HepG2 (cell line): ENCODE data around the gene RNFT1. TPM values are rescaled to one million over a fixed set of nuclear protein-coding genes. Genes with fewer than 3 reads are reported as not detected.

Experiments used
- CBFB ChIP-seq: sonication (generic); formaldehyde crosslinking; IDR thresholded peaks from 2 replicates; pipeline ENCODE4 v1.4.0; 2020; ENCODE audit warnings: missing genetic modification reagents
- ERF ChIP-seq: IDR thresholded peaks from 2 replicates; pipeline ENCODE4 v1.6.1; 2018; ENCODE audit warnings: missing biosample characterization, missing genetic modification reagents
- HNRNPL ChIP-seq: fragments of 200-400 bp; formaldehyde crosslinking; IDR thresholded peaks from 2 replicates; pipeline ENCODE4 v1.6.1; 2017; ENCODE audit warnings: mild to moderate bottlenecking, low read depth, low read length
- KAT7 ChIP-seq: IDR thresholded peaks from 2 replicates; pipeline ENCODE4 v1.6.1; 2018; ENCODE audit warnings: borderline replicate concordance, missing compliant biosample characterization
- KLF13 ChIP-seq: sonication (generic); formaldehyde crosslinking; IDR thresholded peaks from 2 replicates; pipeline ENCODE4 v1.4.0; 2020; ENCODE audit warnings: mild to moderate bottlenecking, missing genetic modification reagents
- MNT ChIP-seq: fragments of 450-650 bp; IDR thresholded peaks from 2 replicates; pipeline ENCODE4 v1.6.1; 2016
- PCBP1 ChIP-seq: fragments of 200-400 bp; formaldehyde crosslinking; IDR thresholded peaks from 2 replicates; pipeline ENCODE4 v1.6.1; 2017; ENCODE audit warnings: mild to moderate bottlenecking, low read depth, low read length, borderline replicate concordance
- RARG ChIP-seq: sonication (generic); formaldehyde crosslinking; IDR thresholded peaks from 2 replicates; pipeline ENCODE4 v1.4.0; 2020; ENCODE audit warnings: low read depth, mild to moderate bottlenecking, missing genetic modification reagents
- RFX5 ChIP-seq: IDR thresholded peaks from 2 replicates; pipeline ENCODE4 v1.6.1; 2011; ENCODE audit warnings: low read depth, low read length, improper control_type of control experiment
- RNF2 ChIP-seq: fragments of 450-650 bp; conservative IDR thresholded peaks from 2 replicates; pipeline ENCODE4 v1.6.1; 2016; ENCODE audit warnings: low read depth
- SUZ12 ChIP-seq: fragments of 150-350 bp; IDR thresholded peaks from 2 replicates; pipeline ENCODE4 v1.6.1; 2014; ENCODE audit warnings: low read depth, low read length
- THYN1 ChIP-seq: sonication (generic); formaldehyde crosslinking; IDR thresholded peaks from 2 replicates; pipeline ENCODE4 v1.8.1; 2023; ENCODE audit warnings: low read depth, mild to moderate bottlenecking, moderate library complexity, missing genetic modification reagents, borderline replicate concordance
- ZBTB49 ChIP-seq: sonication (generic); formaldehyde crosslinking; IDR thresholded peaks from 2 replicates; pipeline ENCODE4 v1.4.0; 2020; ENCODE audit warnings: missing genetic modification reagents, borderline replicate concordance
- ZMYM4 ChIP-seq: sonication (generic); formaldehyde crosslinking; IDR thresholded peaks from 2 replicates; pipeline ENCODE4 v1.8.1; 2023; ENCODE audit warnings: mild to moderate bottlenecking, missing genetic modification reagents
- ZNF367 ChIP-seq: sonication (generic); formaldehyde crosslinking; IDR thresholded peaks from 2 replicates; pipeline ENCODE4 v1.4.0; 2020; ENCODE audit warnings: missing genetic modification reagents, borderline replicate concordance
- ZNF629 ChIP-seq: sonication (generic); formaldehyde crosslinking; conservative IDR thresholded peaks from 2 replicates; pipeline ENCODE4 v1.5.0; 2020; ENCODE audit warnings: missing genetic modification reagents
- ZNF766 ChIP-seq: sonication (generic); formaldehyde crosslinking; IDR thresholded peaks from 2 replicates; pipeline ENCODE4 v1.5.0; 2020; ENCODE audit warnings: missing genetic modification reagents, borderline replicate concordance
- ZNF83 ChIP-seq: sonication (generic); formaldehyde crosslinking; IDR thresholded peaks from 2 replicates; pipeline ENCODE4 v1.4.0; 2020; ENCODE audit warnings: missing genetic modification reagents, mild to moderate bottlenecking, borderline replicate concordance
- polyA plus RNA-seq, 8 experiments: library from polyadenylated mRNA; depleted of rRNA in 3 of 8; stranded (reverse) in 7 of 8; unstranded in 1 of 8; fragments of >200 nt; fragmentation: Illumina TruSeq in 4 of 8; extraction: Trizol in 4 of 8; gene quantifications; 2 replicates each; pipeline versions ENCODE4 v1.2.1 to v1.2.3, GENCODE V29; 2011 to 2016; ENCODE audit warnings: low read depth in 4 of 8, missing spikeins in 1 of 8, mixed read lengths in 1 of 8; ENCODE audit not compliant: insufficient read depth in 1 of 8
- total RNA-seq, 5 experiments: library from RNA; depleted of rRNA; stranded (reverse); fragments of >200 nt; fragmentation: Illumina TruSeq; extraction: Trizol; gene quantifications; 2 replicates each; pipeline ENCODE4 v1.2.3, GENCODE V29; 2016; ENCODE audit warnings: low read depth in 1 of 5
- TF ChIP-seq, protein P1 (sequence below): sonication (generic); formaldehyde crosslinking; IDR thresholded peaks from 2 replicates; pipeline ENCODE4 v1.4.0; 2020; ENCODE audit warnings: missing genetic modification reagents
- TF ChIP-seq, protein P2 (sequence below): fragments of 450-650 bp; IDR thresholded peaks from 2 replicates; pipeline ENCODE4 v1.6.1; 2017

RNFT1 gene
- total and polyA plus RNA-seq, 2 of the 13 experiments (the other 11 are each of a cell fraction or from before 2014, with no cell fraction given) = 19.1 to 22.1 TPM

DNA sequence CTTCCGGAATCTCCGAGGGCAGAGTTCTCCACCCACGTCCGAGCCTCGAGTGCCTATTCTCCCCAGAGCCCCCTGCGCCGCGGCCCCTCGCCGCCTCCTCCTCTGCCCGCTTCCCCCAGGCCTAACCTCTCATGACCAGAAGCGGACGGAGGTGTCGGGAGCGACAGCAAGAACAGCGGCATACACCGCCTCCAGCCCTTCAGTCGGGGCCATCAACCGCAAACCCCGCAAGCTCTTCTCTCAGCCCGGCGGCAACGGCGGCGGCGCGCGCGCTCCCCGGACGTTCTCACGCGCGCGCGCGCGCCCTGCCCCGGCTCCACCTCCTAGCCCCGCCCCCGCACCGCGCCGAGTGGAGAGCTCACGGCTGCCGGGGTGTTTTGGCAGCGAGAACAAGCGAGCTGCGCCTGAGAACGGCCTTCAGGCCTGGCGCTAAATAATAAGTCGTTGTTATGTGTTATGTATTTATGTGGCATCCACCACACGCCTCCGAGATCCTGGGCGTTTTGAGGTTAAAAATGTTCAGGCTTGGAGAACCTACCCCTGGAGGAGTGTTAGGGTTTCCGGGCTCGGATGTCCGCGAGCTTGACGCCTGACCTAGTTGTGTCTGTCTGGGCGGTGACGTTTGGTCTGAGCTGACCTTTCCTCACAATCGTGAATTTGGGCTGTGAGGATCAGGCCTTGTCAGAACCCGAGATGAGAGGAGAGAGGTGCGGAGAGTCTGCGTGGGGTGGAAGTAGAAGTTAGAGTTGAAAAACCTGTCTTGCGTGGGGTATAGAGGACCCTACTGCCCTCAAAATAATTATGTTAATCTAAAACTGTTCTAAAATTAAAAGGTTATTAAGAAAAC is at the start of gene RNFT1 (continued):
- no peak for TF ChIP-seq ZNF766
- 0 out of 2 replicates have a peak, but pooled peaks have one; percentile 72 for TF ChIP-seq ZNF367 (CRISPR knock-in tag)
- no peak for TF ChIP-seq SUZ12
- TF ChIP-seq RARG (CRISPR knock-in tag) = no peak
- TF ChIP-seq, protein P1, sequence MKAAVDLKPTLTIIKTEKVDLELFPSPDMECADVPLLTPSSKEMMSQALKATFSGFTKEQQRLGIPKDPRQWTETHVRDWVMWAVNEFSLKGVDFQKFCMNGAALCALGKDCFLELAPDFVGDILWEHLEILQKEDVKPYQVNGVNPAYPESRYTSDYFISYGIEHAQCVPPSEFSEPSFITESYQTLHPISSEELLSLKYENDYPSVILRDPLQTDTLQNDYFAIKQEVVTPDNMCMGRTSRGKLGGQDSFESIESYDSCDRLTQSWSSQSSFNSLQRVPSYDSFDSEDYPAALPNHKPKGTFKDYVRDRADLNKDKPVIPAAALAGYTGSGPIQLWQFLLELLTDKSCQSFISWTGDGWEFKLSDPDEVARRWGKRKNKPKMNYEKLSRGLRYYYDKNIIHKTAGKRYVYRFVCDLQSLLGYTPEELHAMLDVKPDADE = no peak
- peak; percentile 77 for TF ChIP-seq ERF (CRISPR knock-in tag)
- TF ChIP-seq ZMYM4 (CRISPR knock-in tag) = peak; percentile 48; the same call in 1 of the 2 replicates
- 0 out of 2 replicates have a peak, but pooled peaks have one; percentile 88 for TF ChIP-seq THYN1 (CRISPR knock-in tag)
- no peak for TF ChIP-seq PCBP1
- peak; percentile 7; the same call in 1 of the 2 replicates for TF ChIP-seq KLF13 (CRISPR knock-in tag)
- TF ChIP-seq, protein P2, sequence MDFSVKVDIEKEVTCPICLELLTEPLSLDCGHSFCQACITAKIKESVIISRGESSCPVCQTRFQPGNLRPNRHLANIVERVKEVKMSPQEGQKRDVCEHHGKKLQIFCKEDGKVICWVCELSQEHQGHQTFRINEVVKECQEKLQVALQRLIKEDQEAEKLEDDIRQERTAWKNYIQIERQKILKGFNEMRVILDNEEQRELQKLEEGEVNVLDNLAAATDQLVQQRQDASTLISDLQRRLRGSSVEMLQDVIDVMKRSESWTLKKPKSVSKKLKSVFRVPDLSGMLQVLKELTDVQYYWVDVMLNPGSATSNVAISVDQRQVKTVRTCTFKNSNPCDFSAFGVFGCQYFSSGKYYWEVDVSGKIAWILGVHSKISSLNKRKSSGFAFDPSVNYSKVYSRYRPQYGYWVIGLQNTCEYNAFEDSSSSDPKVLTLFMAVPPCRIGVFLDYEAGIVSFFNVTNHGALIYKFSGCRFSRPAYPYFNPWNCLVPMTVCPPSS = no peak
- 0 out of 2 replicates have a peak, but pooled peaks have one; percentile 17 for TF ChIP-seq ZNF83 (CRISPR knock-in tag)
- TF ChIP-seq CBFB = 0 out of 2 replicates have a peak, but pooled peaks have one; percentile 25
- TF ChIP-seq HNRNPL = 0 out of 2 replicates have a peak, but pooled peaks have one; percentile 17
- peak; percentile 98 for TF ChIP-seq RNF2
- no peak for TF ChIP-seq ZNF629 (CRISPR knock-in tag)
- TF ChIP-seq ZBTB49 (CRISPR knock-in tag) = no peak
- TF ChIP-seq MNT = no peak
- peak; percentile 78; the same call in 1 of the 2 replicates for TF ChIP-seq KAT7
- no peak for TF ChIP-seq RFX5
